ENCODE data around the gene PPA2.

DNA sequence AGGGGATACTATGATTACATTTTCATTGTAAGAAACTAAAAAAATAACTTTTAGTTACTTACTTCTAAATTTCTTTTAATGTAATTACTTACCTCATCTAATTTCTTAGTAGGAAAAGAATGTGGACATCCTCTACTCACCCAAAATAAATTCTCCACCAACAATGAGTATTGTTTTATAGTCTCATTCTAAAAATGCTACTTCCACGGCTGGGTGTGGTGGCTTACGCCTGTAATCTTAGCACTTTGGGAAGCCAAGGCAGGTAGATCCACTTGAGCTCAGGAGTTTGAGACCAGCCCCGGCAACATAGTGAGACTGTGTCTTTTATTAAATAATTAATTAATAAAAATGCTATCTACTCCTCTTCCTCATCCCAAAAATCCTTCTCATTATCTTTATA, 99.8 kb downstream of the PPA2 start:
- TF ChIP-seq EZH2phosphoT487 (IDR thresholded peaks at IDR 0.05; ENCODE audit: low read depth) (no peak), CTCF (IDR thresholded peaks at IDR 0.05; ENCODE audit: low read depth, low read length) (no peak)

Data from OCI-LY3 (cell line).